Prostate gland (tissue), 2 donors: Measurements from ENCODE around the gene FKBP5.

Experiments used
- POLR2A ChIP-seq: fragments of 450-650 bp; IDR thresholded peaks from one replicate; pipeline ENCODE4 v1.6.1; 2016; ENCODE audit warnings: antibody characterized with exemption, mild to moderate bottlenecking
- POLR2AphosphoS5 ChIP-seq: sonication (generic); formaldehyde crosslinking; IDR thresholded peaks from one replicate; pipeline ENCODE4 v1.6.1; 2017; ENCODE audit warnings: antibody characterized with exemption
- TF ChIP-seq, protein P1 (sequence below), 4 experiments: fragments of 200-600 bp in 2 of 4; fragments of 450-650 bp in 2 of 4; sonication (generic) in 2 of 4; IDR thresholded peaks; 1 replicate in 3 of 4; 2 replicates in 1 of 4; pipeline ENCODE4 v1.5.1; 2016 to 2019; ENCODE audit warnings: antibody characterized with exemption in 4 of 4, mild to moderate bottlenecking in 2 of 4, moderate library complexity in 2 of 4

DNA sequence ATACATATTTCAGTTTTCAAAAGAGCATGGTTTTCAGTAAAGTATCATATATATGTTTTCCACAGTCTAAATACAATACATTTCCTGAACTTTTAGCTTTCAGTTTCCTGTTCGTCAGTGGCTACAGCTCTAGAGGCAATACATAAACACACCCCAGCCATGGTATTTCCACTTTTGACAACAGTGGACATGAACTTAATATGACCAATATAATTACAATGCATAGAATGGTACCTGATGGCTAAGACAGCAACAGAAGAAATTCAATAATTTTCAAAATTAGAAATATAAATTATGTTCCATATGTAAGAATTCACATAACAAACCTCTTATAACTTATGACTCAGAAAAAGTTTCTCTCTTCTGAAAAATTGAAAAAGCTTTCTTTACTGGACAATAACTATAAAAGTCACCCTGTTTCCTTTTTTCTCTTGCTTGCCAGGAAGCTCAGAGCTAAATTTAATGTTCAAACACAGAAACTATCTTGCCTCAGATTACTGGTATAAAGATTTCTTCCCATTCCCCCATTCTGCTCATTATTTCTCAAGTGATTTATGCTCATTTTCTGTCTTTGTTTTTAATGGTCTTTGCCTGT is 19.2 kb downstream of the FKBP5 start:
- TF ChIP-seq, protein P1, sequence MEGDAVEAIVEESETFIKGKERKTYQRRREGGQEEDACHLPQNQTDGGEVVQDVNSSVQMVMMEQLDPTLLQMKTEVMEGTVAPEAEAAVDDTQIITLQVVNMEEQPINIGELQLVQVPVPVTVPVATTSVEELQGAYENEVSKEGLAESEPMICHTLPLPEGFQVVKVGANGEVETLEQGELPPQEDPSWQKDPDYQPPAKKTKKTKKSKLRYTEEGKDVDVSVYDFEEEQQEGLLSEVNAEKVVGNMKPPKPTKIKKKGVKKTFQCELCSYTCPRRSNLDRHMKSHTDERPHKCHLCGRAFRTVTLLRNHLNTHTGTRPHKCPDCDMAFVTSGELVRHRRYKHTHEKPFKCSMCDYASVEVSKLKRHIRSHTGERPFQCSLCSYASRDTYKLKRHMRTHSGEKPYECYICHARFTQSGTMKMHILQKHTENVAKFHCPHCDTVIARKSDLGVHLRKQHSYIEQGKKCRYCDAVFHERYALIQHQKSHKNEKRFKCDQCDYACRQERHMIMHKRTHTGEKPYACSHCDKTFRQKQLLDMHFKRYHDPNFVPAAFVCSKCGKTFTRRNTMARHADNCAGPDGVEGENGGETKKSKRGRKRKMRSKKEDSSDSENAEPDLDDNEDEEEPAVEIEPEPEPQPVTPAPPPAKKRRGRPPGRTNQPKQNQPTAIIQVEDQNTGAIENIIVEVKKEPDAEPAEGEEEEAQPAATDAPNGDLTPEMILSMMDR (IDR thresholded peaks at IDR 0.05) = no peak
- TF ChIP-seq POLR2A = no peak
- TF ChIP-seq POLR2AphosphoS5 = no peak
